K562 (cell line): ENCODE data around the gene FGFRL1. TPM values are rescaled to one million over a fixed set of nuclear protein-coding genes. Genes with fewer than 3 reads are reported as not detected.
A peak's percentile ranks its signal among the peaks of the same experiment; 100 is the strongest.

Source experiments
- CEBPG ChIP-seq, 3 experiments: fragments of 200-800 bp in 1 of 3; sonication (Bioruptor generic) in 1 of 3; sonication (generic) in 1 of 3; formaldehyde crosslinking in 1 of 3; IDR thresholded peaks in 2 of 3; conservative IDR thresholded peaks in 1 of 3; 2 replicates each; pipeline versions ENCODE4 v1.6.1 to v1.8.0; 2016 to 2022; ENCODE audit warnings: missing compliant biosample characterization in 2 of 3, missing genetic modification characterization in 2 of 3, mild to moderate bottlenecking in 1 of 3, missing genetic modification reagents in 1 of 3
- HDAC2 ChIP-seq: fragments of 450-650 bp; IDR thresholded peaks from 2 replicates; pipeline ENCODE4 v1.6.1; 2016; ENCODE audit warnings: mild to moderate bottlenecking
- HES1 ChIP-seq: fragments of 450-650 bp; IDR thresholded peaks from 2 replicates; pipeline ENCODE4 v1.6.1; 2016; ENCODE audit warnings: low read depth, mild to moderate bottlenecking, moderate library complexity
- RBM14 ChIP-seq: fragments of 200-400 bp; formaldehyde crosslinking; IDR thresholded peaks from 2 replicates; pipeline ENCODE4 v1.6.1; 2018; ENCODE audit warnings: low read depth, mild to moderate bottlenecking, low read length, moderate library complexity, borderline replicate concordance; ENCODE audit not compliant: insufficient read depth
- RERE ChIP-seq: sonication (generic); formaldehyde crosslinking; IDR thresholded peaks from 2 replicates; pipeline ENCODE4 v1.8.0; 2023; ENCODE audit warnings: missing genetic modification reagents, mild to moderate bottlenecking, borderline replicate concordance
- TAL1 ChIP-seq: fragments of 450-650 bp; IDR thresholded peaks from 2 replicates; pipeline ENCODE4 v1.6.1; 2016; ENCODE audit warnings: mild to moderate bottlenecking
- ZNF124 ChIP-seq: sonication (generic); formaldehyde crosslinking; IDR thresholded peaks from 2 replicates; pipeline ENCODE4 v1.8.1; 2022; ENCODE audit warnings: missing genetic modification reagents
- ZNF174 ChIP-seq: fragments of 250-450 bp; sonication (Bioruptor Pico); IDR thresholded peaks from 2 replicates; pipeline ENCODE4 v1.4.0; 2020; ENCODE audit warnings: mild to moderate bottlenecking
- ZNF586 ChIP-seq: fragments of 450-650 bp; formaldehyde crosslinking; conservative IDR thresholded peaks from 2 replicates; pipeline ENCODE4 v1.4.0; 2020; ENCODE audit warnings: mild to moderate bottlenecking, moderate library complexity
- ZNF639 ChIP-seq, 2 experiments: fragments of 200-800 bp in 1 of 2; sonication (Bioruptor generic) in 1 of 2; sonication (generic) in 1 of 2; formaldehyde crosslinking in 1 of 2; IDR thresholded peaks in 1 of 2; conservative IDR thresholded peaks in 1 of 2; 2 replicates each; pipeline versions ENCODE4 v1.5.0 to v1.6.1; 2016 to 2020; ENCODE audit warnings: missing compliant biosample characterization in 1 of 2, missing genetic modification characterization in 1 of 2, missing genetic modification reagents in 1 of 2
- polyA plus RNA-seq, 8 experiments: library from polyadenylated mRNA; depleted of rRNA in 4 of 8; stranded (reverse) in 5 of 8; unstranded in 3 of 8; fragments of >200 nt; fragmentation: Nextera tagmentation in 2 of 8; fragmentation: Illumina TruSeq in 1 of 8; extraction: Ambion mirVana in 2 of 8; extraction: Trizol in 1 of 8; gene quantifications; 2 replicates each; pipeline versions ENCODE4 v1.2.1 to v1.2.3, GENCODE V29; 2011 to 2014; ENCODE audit warnings: inconsistent platforms in 1 of 8, missing spikeins in 1 of 8
- total RNA-seq, 7 experiments: library from RNA; depleted of rRNA in 6 of 7; stranded (reverse); fragments of >200 nt in 6 of 7; fragmentation: Illumina TruSeq in 2 of 7; extraction: Trizol in 2 of 7; gene quantifications; 2 replicates each; pipeline versions ENCODE4 v1.2.1 to v1.2.3, GENCODE V29; 2011 to 2021; ENCODE audit warnings: low replicate concordance in 1 of 7

The FGFRL1 gene
- total and polyA plus RNA-seq, 9 of the 15 experiments (the other 6 are each of a cell fraction or from before 2014, with no cell fraction given), result 0.34 to 49.9 (median 14.6) TPM

- TF ChIP-seq RERE (no peak), ZNF174 (CRISPR knock-in tag) (no peak), ZNF639 (CRISPR knock-in tag; conservative IDR thresholded peaks at IDR 0.05 in 1 of 2, IDR thresholded peaks at IDR 0.05 in 1 of 2) (no peak), ZNF586 (CRISPR knock-in tag) (no peak), CEBPG (CRISPR knock-in tag; IDR thresholded peaks at IDR 0.05) (peak; percentile 33; the same call in 1 of the 2 replicates), CEBPG (tag; conservative IDR thresholded peaks at IDR 0.05 in 1 of 2, IDR thresholded peaks at IDR 0.05 in 1 of 2) (0 out of 4 replicates have a peak, but pooled peaks of 1 of the 2 experiments have one; percentile 12), HES1 (no peak), HDAC2 (no peak; the same call in 1 of the 2 replicates), ZNF124 (no peak), RBM14 (no peak), TAL1 (no peak)
Measured at GRCh38 chr4:1010395-1011021, 918 bp upstream of the FGFRL1 start (continued).
